GM21529 (cell line): ENCODE data around the gene APBA2.

Experiments
- ATAC-seq: cut with Tn5 transposase; IDR thresholded peaks from one replicate; pipeline ENCODE4 v1.9.1; 2021; ENCODE audit not compliant: unreplicated experiment

APBA2 gene

DNA sequence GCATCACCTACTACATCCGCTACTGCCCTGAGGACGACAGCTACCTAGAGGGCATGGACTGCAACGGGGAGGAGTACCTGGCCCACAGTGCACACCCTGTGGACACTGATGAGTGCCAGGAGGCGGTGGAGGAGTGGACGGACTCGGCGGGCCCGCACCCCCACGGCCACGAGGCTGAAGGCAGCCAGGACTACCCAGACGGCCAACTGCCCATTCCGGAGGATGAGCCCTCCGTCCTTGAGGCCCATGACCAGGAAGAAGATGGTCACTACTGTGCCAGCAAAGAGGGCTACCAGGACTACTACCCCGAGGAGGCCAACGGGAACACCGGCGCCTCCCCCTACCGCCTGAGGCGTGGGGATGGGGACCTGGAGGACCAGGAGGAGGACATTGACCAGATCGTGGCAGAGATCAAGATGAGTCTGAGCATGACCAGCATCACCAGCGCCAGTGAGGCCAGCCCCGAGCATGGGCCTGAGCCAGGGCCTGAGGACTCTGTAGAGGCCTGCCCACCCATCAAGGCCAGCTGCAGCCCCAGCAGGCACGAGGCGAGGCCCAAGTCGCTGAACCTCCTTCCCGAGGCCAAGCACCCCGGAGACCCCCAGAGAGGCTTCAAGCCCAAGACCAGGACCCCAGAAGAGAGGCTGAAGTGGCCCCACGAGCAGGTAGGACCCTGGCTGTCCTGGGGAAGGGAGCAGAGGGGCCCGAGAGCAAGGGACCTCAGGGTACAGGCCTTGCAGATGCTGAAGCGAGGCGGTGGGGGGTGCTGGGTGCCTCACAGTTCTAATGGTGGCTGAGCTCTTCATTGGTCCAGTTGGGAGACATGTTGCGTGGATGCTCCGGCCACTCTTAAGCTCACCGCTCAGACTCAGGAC, 168.6 kb downstream of the APBA2 start:
- ATAC-seq: no peak

DNA sequence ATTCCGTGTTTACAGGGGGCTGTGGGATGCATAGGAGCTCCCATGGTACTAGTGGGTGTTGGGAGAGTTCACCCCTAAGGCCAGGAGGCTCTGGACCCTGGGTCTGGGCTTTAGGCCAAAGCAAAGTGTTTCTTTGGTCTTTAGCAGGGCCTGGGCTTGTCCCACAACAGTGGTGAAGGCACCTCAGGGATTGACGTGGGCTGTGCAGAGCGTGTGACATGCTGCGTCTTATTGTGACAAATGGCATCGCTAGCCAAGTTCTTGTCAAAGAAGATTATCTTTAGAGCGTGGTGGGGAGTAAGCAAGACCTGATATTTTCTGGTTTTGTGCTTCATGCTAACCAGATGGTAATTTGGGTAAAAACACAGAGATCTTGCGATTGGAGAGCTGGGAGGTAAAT, 170.1 kb downstream of the APBA2 start:
- ATAC-seq: no peak

DNA sequence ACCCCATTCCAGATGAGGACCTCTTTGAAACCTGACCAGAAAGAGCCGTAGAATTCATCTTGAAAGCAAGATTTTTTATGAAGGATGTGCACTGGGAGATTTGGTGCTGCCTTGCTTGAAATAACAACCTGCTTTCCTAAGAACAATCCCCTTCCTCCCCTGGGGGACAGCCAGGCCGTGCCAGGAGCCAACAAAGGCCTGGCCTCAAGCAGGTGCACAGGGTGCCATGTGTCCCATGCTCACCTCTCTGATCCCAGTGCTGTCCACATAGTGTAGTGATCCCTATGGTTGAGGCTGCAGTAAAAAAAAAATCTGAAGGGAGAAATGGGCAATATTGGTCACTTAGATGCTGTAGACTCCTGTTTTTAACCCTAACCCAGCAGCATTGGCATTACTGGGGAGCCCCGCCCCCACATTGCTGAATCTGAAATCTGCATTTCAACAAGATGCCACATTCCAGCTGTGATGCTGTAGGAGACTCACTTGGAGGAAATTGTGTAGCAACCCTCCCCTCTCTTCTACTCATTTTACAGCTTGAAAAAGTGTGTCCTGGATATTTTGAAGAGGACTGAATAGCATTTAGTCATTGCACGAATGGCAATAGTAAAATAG, 171.2 kb downstream of the APBA2 start:
- ATAC-seq: no peak

DNA sequence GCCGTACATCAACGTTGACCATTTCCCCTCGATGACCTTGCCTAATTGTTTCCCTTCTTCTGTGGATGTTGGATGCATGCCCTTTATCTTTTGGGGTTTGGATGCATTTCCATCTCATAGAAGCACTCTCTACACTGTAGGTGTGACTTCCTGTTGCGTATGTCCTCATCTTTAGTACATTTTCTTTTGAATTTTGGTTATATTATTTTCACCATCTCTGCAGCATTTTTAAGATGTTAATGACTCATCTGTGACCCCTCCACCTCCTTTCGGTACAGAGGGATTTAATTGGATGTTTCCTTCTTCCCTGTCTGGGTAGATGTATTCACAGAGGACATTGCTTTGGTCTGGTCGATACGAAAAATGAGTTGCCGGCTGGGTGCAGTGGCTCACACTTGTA, 172.1 kb downstream of the APBA2 start:
- no peak for ATAC-seq

DNA sequence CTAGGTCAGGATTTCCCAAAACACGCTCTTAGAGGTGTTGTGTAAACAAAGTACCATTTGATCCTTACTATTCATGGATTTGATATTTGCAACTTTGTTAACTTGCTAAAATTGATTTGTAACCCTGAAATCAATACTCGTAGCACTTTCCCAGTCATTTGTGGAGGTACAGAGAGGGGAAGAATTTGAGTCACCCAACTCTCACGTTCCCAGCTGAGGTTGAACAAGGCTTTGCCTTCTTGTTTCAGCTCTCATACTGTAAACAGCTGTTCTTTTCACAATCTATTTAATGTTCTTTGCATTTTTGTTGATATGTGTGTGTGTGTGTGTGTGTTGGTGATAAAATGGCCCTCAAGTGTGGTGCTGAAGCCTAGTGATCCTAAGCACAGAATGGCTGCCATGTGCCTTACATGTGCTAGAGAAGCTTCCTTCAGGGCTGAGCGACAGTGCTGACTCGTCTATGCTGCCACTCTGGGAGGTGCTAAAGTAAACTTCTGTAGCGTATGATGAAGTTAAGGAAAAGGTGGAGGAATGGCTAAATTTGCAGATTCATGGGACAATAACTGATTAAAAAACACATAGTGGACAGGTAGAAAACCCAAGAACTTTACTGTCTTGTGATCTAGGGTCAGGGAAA, 173.2 kb downstream of the APBA2 start:
- ATAC-seq: no peak

DNA sequence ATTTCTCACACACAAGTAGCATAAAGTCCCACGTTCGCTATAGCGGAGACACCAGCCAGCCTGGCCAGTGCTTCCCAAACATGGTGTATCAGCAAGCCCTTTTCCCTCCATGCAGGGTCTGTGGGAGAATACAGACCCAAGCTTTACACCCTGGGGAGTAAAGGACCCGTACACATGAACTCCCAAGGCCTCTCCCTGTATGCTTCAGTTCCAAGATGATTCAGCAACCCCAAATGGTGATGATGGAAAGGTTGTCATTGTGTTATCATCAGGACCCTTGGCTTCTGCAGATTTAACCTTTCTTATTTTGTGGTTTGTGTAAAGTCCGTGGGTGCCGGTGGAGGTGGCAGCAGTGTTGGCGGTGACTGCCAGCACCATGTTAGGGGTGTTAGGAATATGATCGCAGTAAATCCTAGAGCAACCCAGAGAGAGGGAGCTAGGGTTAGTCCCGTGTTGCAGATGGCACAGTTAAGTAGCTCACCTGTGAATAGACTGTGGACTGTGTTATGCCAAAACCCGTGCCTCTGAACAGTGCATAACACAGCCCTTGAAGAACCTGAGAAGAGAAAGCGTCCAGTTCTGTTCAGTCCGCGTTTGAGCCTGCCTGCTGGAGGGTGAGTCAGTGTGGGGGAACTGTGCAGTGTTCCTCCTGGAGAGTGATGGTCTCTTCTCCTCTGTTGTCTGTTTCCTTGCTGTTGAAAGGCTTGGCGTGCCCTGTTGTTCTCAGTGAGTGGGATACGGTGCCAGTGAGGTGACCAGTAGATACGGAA, 174.3 kb downstream of the APBA2 start:
- ATAC-seq: no peak

DNA sequence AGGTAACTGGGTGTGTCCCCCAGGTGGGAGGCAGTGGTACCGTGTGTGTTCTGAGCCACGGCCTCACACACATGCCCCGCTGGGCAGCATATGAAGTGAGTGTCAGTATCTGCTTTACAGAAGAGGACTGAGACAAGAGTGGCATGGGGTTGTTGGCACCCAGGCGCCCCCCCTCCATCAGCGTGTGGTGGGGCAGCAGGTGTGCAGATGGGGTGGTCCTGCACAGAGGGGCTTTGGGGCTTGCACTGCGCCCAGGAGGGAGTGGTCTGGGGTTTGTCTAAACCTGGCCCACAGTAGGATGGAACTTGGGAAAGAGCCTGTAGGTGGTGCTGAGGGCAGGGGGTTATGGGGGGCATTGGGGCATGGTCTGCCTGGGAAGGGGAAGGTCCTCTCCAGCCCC, 176.0 kb downstream of the APBA2 start:
- ATAC-seq: no peak

DNA sequence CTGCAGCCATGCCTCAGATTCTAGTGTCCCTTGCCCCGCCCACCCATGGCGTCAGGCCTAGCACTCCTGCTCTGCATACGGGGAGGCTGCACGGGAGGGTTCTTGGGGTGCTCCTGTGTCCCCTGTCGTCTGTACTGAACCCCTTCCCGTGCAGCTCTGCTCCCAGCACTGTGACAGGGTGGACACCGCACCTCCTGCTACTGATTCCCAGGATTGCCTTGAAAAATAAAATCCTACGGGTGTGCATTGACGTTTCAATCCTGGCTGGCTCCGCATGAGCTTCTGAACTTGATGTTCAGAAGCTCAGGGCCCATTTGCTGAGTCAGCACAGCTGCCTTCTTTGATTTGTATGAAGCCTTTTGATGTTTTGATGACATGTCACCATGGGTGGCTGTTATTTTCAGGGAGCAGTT, 176.4 kb downstream of the APBA2 start:
- no peak for ATAC-seq

DNA sequence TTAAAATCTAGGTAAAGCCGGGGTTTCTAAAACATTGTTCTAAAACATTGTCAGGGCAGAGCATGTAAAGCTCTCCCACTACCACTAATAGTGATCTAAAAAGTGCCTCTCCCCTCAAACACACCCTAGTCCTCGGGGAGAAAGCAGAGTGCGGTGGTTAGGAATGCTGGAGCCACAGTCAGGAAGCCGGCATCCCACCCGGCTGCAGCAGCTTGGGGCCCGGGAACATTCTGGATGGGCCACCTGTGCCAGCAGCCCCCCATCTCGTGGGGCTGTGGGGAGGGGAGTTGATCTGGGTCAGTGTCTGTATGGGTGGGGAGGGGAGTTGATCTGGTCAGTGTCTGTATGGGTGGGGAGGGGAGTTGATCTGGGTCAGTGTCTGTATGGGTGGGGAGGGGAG, 176.9 kb downstream of the APBA2 start:
- no peak for ATAC-seq

DNA sequence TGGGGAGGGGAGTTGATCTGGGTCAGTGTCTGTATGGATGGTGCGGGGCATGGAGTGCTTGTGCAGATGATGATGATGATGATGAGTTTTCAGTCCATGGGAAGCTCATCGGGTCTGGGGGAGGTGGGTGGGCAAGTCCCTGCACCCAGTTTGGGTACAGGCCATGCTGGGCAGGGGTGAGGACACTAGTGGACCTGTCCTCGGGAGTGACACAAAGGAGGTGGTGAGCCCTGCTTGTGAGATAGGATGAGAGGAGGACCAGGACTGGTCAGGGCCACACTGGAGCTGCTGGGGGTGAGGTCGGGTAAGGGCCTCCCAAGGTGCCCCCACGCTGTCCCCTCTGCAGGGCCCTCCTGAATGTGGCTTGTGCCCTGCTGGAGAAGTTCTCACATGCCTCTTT, 177.9 kb downstream of the APBA2 start:
- ATAC-seq: no peak

DNA sequence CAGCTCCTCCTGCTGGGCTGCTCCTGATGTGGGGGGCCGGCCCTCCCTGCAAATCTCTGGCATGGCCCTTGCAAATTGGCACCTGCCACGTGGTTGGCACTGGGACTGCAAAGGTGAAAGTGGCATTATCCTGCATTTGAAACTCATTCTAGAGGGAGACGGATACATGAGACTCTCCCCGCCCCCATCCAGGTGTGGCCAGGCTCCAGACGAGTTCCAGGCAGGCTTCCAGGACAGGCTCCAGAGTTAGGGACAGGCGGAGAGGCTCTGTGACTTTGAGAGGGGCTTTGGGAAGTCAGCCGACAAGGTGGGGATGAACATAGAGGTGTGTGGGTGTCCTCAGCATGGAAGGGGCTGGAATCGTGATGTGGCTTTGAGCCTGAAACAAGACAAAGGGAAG, 178.5 kb downstream of the APBA2 start:
- no peak for ATAC-seq

DNA sequence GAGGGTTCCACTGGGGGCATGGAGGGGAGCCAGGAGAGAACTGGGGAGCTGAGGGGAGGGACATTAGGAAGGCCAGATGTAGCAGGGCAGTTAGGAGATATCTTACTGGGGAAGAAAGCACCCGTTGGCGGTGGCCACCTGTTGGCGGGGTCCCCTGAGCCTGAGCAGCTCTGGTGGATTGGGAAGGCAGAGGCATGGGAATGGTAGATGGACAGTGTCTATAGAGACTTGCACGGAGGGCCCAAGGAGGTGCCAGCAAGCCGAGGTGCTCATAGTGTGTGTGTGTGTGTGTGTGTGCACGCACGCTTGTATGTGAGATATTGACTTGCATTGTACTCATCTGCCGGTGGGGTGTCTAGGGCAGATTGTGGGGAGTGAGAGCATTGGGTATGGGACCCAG, 179.0 kb downstream of the APBA2 start:
- no peak for ATAC-seq

DNA sequence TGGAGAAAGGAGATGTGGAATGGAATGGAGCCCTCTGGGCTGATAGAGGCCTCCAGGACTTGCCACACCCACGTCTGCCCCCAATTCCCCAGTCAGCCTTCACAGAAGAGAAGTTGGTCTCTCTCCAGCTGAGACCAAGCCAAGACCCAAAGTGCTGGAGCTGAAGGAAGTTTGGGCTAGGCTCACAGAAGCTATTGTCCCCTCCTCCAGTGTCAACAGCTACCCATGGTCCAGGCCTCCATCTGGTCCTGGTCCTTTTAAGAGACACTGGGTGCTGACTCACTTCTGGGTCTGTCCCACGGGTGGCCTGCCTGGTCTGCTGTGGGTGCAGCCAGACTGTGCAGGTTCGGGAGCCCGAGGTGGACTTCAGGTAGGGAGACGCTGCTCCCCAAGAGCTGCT, 179.8 kb downstream of the APBA2 start:
- ATAC-seq: no peak

DNA sequence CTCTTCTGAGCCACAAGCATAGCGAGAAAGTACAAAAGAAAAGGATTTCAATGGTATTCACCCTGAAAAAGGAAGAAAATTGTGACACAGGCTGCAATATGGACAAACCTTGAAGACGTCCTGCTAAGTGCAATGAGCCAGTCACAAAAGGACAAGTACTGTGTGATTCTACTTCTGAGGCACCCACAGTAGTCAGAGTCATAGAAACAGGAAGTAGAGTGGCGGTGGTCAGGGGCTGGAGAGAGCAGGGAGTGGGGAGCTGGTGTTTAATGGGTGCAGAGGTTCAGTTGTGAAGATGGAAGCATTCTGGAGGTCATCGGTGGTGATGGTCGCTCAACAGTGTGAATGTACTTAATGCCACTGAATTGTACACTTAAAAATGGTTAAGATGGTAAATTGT, 180.5 kb downstream of the APBA2 start:
- ATAC-seq: no peak

DNA sequence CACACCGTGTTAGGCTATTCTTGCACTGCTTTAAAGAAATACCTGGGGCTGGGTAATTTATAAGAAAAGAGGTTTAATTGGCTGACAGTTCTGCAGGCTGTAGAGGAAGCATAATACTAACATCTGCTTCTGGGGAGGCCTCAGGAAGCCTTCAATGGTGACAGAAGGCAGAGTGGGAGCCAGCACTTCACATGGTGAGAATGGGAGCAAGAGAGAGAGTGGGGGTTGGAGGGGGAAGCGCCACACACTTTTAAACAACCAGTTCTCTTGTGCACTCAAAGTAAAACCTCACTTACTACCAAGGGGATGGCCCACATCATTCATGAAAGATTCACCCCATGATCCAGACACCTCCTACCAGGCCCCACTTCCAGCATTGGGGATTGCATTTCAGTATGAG, 181.1 kb downstream of the APBA2 start:
- no peak for ATAC-seq

DNA sequence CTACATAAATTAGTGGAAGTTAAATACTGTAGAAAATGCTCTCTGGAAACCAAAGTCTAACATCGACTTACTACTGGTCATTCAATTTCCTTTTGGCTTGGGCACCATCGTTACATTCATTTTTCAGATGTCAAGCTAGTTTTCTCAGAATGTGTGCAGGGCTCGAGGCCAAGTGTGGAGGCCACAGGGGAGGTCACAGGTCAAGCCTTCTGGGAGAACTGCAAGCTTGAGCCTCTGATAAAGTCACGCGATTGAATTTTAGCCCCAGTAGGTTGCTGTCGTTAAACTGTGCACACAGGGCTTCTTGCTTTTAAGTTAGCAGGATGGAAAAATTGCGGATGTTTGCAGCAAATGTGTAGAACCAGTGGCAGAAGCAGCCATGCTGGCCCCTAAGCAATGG, 182.2 kb downstream of the APBA2 start:
- ATAC-seq: no peak

DNA sequence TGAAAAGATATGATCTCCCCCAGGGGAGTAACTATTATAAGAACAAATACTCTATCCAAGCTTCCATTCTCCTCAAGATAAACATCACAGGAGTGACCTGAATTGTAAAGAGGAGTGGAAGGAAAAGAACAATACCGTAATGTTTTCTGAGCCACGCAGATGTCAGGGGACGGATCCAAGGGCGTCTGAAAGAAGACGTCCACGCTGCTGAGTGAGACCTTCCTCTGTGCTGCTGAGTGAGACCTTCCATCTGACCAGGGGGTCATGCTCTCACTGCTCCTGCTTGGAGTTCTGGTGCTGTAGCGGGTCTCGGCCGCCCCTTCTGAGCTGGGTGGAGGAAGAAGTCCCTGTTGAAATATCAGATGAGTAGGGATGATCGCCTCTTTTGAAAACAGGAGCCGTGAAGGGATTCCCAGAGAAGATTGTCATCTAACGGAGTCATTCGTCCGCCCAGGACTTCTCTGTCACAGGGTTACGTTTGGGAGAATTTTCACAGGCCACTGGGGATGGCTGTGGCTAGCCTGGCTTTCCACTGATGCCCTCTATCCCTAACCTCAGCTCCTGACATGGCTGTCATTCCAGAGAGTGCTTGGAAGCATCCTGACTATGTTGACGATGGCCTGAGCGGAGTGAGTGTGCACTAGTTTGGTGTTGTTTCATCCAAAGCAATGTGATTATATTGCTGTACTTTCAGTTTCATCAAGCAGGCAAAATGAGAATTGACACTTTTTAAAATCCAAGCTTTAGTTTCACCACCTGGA, 184.9 kb downstream of the APBA2 start:
- ATAC-seq: no peak

DNA sequence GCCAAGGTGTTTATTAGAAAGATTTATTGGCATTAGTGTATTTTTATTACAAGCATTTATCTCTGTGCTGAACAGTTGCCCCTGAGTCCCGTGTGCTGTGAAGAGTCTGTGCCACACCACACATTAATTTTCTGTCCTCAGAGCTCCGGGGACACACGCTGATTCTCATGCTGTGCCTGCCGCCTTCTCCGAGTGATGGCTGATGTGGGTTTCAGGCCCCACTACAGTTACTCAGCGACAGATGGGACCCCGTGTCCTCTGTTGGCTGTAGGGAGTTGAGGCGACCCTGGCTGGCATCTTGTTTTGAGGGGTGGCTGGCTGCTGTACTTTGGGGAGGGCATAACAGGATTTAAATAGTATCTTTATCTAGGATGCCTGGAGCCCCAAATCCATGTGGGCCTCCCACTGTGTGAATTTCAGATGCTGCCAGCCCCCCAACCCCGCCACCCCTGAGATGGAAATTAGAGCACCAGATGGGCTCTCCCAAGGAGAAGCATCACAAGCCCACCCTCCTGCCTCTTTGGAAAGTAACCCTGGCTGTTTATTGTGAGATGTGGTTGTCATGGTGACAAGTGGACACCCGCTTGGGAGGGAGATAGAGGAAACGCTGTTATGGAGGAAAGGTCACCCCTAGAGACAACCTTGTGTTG, 185.6 kb downstream of the APBA2 start:
- ATAC-seq: no peak

DNA sequence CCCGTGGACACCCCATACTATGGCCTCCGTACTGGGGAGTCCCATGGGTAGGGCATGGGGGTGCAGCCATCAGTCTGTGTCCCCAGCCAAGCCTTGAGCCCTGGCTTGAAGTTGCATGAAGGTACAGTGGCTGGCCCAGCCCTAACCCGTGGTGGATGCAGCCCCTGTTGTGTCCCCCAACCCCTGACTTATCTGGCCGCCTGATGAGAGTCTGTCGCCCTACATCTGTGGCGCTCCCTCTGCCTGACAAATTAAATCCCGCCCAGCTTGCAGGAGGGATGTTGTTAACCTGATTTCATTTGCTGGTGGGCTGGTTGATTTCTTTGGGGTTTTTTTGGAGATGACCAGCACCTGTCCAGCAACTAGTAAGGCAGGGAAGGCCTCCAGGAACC, 186.1 kb downstream of the APBA2 start:
- ATAC-seq: no peak

DNA sequence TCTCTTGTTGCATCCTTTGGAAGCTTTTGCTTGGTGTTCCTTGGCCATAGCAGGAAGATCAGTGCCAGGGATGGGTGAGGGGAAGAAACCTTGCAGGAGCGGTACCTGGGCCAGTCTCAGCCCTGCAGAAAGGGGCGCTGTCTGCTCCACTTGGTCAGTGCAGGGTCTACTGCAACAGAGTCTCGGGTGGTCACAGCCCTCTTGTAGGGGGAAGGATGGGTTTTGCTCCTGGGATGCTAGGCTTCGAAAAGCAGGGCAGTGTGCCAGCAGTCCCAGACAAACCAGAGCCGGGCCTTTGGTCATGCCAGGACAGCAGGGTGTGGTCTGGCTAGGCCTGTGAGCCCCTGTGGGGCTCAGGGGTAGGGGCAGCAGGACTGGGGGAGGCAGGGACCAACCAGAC, 186.7 kb downstream of the APBA2 start:
- ATAC-seq: no peak
